OCI-LY7 (cell line): Measurements from ENCODE around the gene MUC20. TPM values are rescaled to one million over a fixed set of nuclear protein-coding genes. Genes with fewer than 3 reads are reported as not detected.
"Not testable (repeated sequence)": the region's sequence is repeated elsewhere in the genome, so short reads cannot be mapped to it uniquely, and the experiment has no call there.

Experiments
- BruUV-seq: library from RNA; stranded (reverse); fragments of 400-500 nt; replicated peaks from 2 replicates; lab custom pipeline; 2021; lab: Mats Ljungman, UMichigan
- CTCF ChIA-PET: fragments of 300-600 bp; sonication (Branson Sonifier 250); formaldehyde crosslinking; loops from one replicate; lab custom pipeline; 2022; ENCODE audit warnings: antibody characterized with exemption; ENCODE audit not compliant: unreplicated experiment; lab: Charles Lee
- POLR2A ChIA-PET: fragments of 300-600 bp; sonication (Branson Sonifier 250); formaldehyde crosslinking; loops from one replicate; lab custom pipeline; 2022; ENCODE audit warnings: antibody characterized with exemption; lab: Charles Lee
- DNase-seq: peaks from one replicate; pipeline ENCODE4 v3.0.0-alpha.2; 2015; ENCODE audit warnings: low spot score
- H2AFZ ChIP-seq: fragments of 200-600 bp; sonication (generic), shearing (Covaris generic); 2 replicates; pipeline ENCODE4 v1.6.1; 2014; ENCODE audit warnings: mild to moderate bottlenecking, antibody characterized with exemption, low read length, moderate library complexity
- H3K27ac ChIP-seq: fragments of 200-600 bp; sonication (generic); 2 replicates; pipeline ENCODE4 v1.5.1; 2014; ENCODE audit warnings: mixed run types, low read depth, mild to moderate bottlenecking, moderate library complexity, low read length, inconsistent platforms; ENCODE audit not compliant: poor library complexity, severe bottlenecking
- H3K36me3 ChIP-seq: fragments of 200-600 bp; sonication (generic); 2 replicates; pipeline ENCODE4 v1.6.1; 2014; ENCODE audit warnings: mild to moderate bottlenecking, antibody characterized with exemption, low read length, moderate library complexity, mixed read lengths; ENCODE audit not compliant: insufficient read depth
- H3K4me1 ChIP-seq: fragments of 200-600 bp; sonication (generic); 2 replicates; pipeline ENCODE4 v1.5.1; 2014; ENCODE audit warnings: mild to moderate bottlenecking, low read length; ENCODE audit not compliant: insufficient read depth, poor library complexity, severe bottlenecking
- H3K4me2 ChIP-seq: fragments of 200-600 bp; sonication (generic); 2 replicates; pipeline ENCODE4 v1.6.1; 2014; ENCODE audit warnings: mild to moderate bottlenecking, low read length
- H3K4me3 ChIP-seq: fragments of 200-600 bp; sonication (generic); 2 replicates; pipeline ENCODE4 v1.5.1; 2014; ENCODE audit warnings: mild to moderate bottlenecking, low read depth, low read length; ENCODE audit not compliant: poor library complexity, severe bottlenecking
- H3K79me2 ChIP-seq: fragments of 200-600 bp; sonication (generic); 2 replicates; pipeline ENCODE4 v1.6.1; 2016; ENCODE audit warnings: low read depth, mild to moderate bottlenecking, low read length, moderate library complexity, mixed read lengths; ENCODE audit not compliant: insufficient read depth
- H3K9me2 ChIP-seq: fragments of 200-600 bp; sonication (generic); 2 replicates; pipeline ENCODE4 v1.6.1; 2016; ENCODE audit warnings: mild to moderate bottlenecking, low read length, mixed read lengths; ENCODE audit not compliant: insufficient read depth
- H3K9me3 ChIP-seq: fragments of 200-600 bp; sonication (generic); 2 replicates; pipeline ENCODE4 v1.6.1; 2014; ENCODE audit warnings: mild to moderate bottlenecking, mixed run types, low read length, mixed read lengths
- H4K20me1 ChIP-seq: fragments of 200-600 bp; sonication (generic); 2 replicates; pipeline ENCODE4 v1.6.1; 2014; ENCODE audit warnings: mild to moderate bottlenecking, antibody characterized with exemption, low read length, moderate library complexity, mixed read lengths; ENCODE audit not compliant: insufficient read depth
- EZH2phosphoT487 ChIP-seq: fragments of 200-600 bp; sonication (generic); IDR thresholded peaks from 2 replicates; pipeline ENCODE4 v1.6.1; 2018; ENCODE audit warnings: low read depth, borderline replicate concordance, mild to moderate bottlenecking, mixed run types, antibody characterized with exemption, low read length, moderate library complexity, mixed read lengths
- intact Hi-C: fragments of 100-400 bp; cut with micrococcal nuclease; formaldehyde crosslinking; loops from one replicate; pipeline ENCODE4 v1.10.0; 2022; ENCODE audit not compliant: unreplicated experiment
- total RNA-seq, 2 experiments: library from RNA; depleted of rRNA in 1 of 2; stranded (reverse); fragments of >200 nt in 1 of 2; shearing (Covaris generic) in 1 of 2; gene quantifications; 2 replicates each; pipeline ENCODE4 v1.2.3, GENCODE V29; 2014 to 2022
- TF ChIP-seq, protein P1 (sequence below): fragments of 200-600 bp; sonication (generic); conservative IDR thresholded peaks from 2 replicates; pipeline ENCODE4 v1.5.1; 2014; ENCODE audit warnings: mild to moderate bottlenecking, antibody characterized with exemption, low read length, moderate library complexity, mixed read lengths

Gene MUC20
- total RNA-seq, 2 experiments from 2014 or later: 0.40 to 1.1 TPM

DNA sequence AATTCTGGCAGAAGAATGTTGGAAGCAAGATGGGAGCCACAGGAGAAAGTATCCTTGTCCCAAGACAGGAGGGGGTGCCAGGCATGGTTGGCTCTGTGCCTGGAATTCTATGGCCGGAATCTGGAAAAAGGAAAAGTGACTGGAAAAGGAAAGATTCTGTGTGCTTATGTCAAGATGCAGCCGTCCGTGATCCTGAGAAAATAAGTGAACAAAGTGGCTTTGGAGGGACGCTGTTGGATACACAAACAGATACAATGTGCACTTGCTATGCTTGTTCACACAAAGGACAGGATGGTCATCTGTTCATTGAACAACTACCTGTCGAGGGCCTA lies 28.5 kb upstream of the MUC20 start:
- no peak for TF ChIP-seq EZH2phosphoT487
- TF ChIP-seq, protein P1, sequence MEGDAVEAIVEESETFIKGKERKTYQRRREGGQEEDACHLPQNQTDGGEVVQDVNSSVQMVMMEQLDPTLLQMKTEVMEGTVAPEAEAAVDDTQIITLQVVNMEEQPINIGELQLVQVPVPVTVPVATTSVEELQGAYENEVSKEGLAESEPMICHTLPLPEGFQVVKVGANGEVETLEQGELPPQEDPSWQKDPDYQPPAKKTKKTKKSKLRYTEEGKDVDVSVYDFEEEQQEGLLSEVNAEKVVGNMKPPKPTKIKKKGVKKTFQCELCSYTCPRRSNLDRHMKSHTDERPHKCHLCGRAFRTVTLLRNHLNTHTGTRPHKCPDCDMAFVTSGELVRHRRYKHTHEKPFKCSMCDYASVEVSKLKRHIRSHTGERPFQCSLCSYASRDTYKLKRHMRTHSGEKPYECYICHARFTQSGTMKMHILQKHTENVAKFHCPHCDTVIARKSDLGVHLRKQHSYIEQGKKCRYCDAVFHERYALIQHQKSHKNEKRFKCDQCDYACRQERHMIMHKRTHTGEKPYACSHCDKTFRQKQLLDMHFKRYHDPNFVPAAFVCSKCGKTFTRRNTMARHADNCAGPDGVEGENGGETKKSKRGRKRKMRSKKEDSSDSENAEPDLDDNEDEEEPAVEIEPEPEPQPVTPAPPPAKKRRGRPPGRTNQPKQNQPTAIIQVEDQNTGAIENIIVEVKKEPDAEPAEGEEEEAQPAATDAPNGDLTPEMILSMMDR: no peak
- intact Hi-C loops: no loop called here
- H3K9me3 ChIP-seq: no peaks in the 10 kb centered on the region
- H3K4me3 ChIP-seq: no peak overlapping the region
- no peak overlapping the region for H3K27ac ChIP-seq
- H3K36me3 ChIP-seq: peaks cover 18% of the 10 kb centered on the region
- H3K79me2 ChIP-seq: no peaks in the 10 kb centered on the region
- ChIA-PET POLR2A (no interaction called here), CTCF (no interaction called here)
- no peaks in the 10 kb centered on the region for H4K20me1 ChIP-seq
- no peaks in the 10 kb centered on the region for H3K4me1 ChIP-seq
- no peak overlapping the region for H3K4me2 ChIP-seq
- no TSS peak for BruUV-seq
- no peak for DNase-seq
- H2AFZ ChIP-seq: no peak overlapping the region
- H3K9me2 ChIP-seq: no peaks in the 10 kb centered on the region

DNA sequence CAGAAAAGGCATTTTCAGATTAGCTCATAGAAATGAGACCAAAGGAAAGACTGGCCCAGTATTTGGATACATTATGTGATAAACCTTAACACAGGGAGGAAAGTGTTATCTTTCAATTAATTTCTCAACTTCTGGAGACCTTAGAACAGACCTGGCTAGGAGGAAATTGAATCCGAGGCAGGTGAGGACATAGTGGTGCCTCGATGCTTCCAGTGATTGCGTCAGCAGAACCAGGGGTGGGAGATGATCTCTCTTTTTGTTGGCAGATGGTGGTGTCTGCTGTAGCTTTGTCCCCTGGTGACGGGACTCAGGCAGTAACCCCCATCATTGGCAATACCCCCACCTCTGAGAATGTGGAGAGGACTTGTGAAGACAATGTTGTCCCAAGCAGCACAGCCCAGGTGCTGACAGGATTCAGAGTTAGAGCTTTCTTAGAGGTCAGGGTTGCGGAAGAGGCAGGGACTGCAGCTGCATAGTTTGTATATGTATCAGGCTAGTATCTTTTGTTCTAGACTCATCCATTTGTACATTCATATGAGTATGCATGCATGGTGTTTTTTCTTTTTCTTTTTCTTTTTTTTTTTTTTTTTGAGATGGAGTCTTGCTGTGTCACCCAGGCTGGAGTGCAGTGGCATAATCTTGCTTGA lies 27.9 kb upstream of the MUC20 start:
- Histone ChIP-seq H3K4me1 (no peaks in the 10 kb centered on the region), H4K20me1 (no peaks in the 10 kb centered on the region), H3K4me3 (no peak overlapping the region), H3K9me3 (no peaks in the 10 kb centered on the region), H2AFZ (no peak overlapping the region), H3K4me2 (no peak overlapping the region), H3K36me3 (peaks cover 18% of the 10 kb centered on the region), H3K79me2 (no peaks in the 10 kb centered on the region), H3K27ac (no peak overlapping the region), H3K9me2 (no peaks in the 10 kb centered on the region)
- TF ChIP-seq, protein P1: no peak
- no peak for TF ChIP-seq EZH2phosphoT487
- intact Hi-C loops: no loop called here
- ChIA-PET POLR2A (interaction anchor here (0.6 to 0.7 kb wide), 2 partner anchors 596 to 792 kb away, joined by 3 to 4 read pairs; no protein-coding TSS in a partner anchor), CTCF (no interaction called here)
- BruUV-seq: no TSS peak
- no peak for DNase-seq

DNA sequence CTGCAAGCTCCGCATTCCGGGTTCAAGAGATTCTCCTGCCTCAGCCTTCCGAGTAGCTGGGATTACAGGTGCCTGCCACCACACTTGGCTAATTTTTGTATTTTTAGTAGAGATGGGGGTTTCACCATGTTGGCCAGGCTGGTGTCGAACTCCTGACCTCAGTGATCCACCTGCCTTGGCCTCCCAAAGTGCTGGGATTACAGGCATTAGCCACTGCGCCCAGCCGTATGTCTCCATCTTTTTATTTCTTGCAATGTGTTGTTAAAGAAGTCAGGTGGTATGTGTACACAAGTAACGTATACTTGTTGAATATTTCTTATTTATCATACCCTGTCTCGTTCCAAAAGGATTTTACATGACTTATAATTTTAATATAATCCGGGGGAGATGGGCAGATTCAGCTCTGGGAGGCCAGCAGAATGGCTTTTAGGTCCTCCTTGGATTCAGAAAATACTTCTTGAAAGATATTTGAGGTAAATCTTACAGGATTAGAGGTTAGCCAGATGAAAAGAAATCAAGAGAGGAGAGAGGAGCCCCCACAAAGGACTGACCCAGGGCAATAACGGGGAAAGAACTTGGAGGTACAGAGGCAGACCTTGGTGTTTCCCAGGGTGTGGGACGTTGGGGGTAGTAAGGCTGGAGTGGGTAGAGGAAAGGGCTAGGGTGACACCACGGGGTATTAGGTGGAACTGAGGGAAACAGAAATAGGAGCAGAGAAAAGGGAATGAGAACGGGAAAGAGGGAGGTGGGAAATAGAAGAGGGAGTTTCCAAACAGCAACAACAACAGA lies 27.2 kb upstream of the MUC20 start:
- Histone ChIP-seq H3K36me3 (peaks cover 18% of the 10 kb centered on the region), H3K9me2 (no peaks in the 10 kb centered on the region), H3K4me3 (no peak overlapping the region), H3K79me2 (no peaks in the 10 kb centered on the region), H3K9me3 (no peaks in the 10 kb centered on the region), H3K4me2 (no peak overlapping the region), H3K27ac (no peak overlapping the region), H4K20me1 (no peaks in the 10 kb centered on the region), H2AFZ (no peak overlapping the region), H3K4me1 (no peaks in the 10 kb centered on the region)
- no TSS peak for BruUV-seq
- TF ChIP-seq, protein P1: no peak
- no peak for TF ChIP-seq EZH2phosphoT487
- ChIA-PET POLR2A (interaction anchor here (0.6 to 0.7 kb wide), 2 partner anchors 595 to 791 kb away, joined by 3 to 4 read pairs; no protein-coding TSS in a partner anchor), CTCF (no interaction called here)
- intact Hi-C loops: no loop called here
- no peak for DNase-seq

DNA sequence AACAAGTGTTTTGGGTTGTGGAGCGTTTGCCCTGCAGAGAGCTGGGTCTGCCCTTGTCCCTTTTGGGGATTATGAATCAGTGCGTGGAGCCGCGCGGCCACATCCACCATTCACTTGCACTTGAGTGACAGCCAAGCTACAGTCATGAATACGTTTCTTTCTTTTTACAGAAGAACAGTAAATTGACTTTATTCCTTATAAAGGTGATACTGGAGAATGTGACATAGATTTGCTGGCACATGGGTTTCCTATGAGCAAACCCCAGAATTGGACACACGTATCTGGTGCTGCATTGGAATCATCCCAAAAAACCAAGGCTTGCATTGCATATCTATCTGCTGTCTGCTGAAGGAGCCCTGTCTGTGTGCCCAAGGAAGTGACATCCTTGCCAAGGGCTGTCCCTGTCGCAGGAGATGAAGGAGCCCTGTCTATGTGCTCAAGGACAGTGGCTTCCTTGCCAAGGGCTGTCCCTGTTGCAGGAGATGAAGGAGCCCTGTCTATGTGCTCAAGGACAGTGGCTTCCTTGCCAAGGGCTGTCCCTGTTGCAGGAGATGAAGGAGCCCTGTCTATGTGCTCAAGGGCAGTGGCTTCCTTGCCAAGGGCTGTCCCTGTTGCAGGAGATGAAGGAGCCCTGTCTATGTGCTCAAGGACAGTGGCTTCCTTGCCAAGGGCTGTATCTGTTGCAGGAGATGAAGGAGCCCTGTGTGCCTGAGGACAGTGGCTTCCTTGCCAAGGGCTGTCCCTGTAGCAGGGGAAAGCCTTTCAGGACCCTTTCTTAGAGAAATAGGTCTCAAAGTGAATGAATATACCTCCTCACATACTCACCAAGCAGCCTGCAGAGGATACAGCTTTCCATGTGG lies 26.3 kb upstream of the MUC20 start:
- H3K27ac ChIP-seq, H2AFZ ChIP-seq, H3K4me1 ChIP-seq, H3K79me2 ChIP-seq, DNase-seq, H3K4me2 ChIP-seq, intact Hi-C loops, H3K9me3 ChIP-seq, BruUV-seq, CTCF ChIA-PET, H4K20me1 ChIP-seq, H3K4me3 ChIP-seq, POLR2A ChIA-PET, H3K9me2 ChIP-seq: not testable (repeated sequence)
- H3K36me3 ChIP-seq: peaks cover 12% of the 10 kb centered on the region
